GM21360 (cell line): ENCODE measurements around the gene EIF5AL1.
"Not testable (repeated sequence)": the region's sequence is repeated elsewhere in the genome, so short reads cannot be mapped to it uniquely, and the experiment has no call there.

Source experiments
- ATAC-seq: cut with Tn5 transposase; IDR thresholded peaks from one replicate; pipeline ENCODE4 v1.9.1; 2021; ENCODE audit warnings: mild to moderate bottlenecking, moderate library complexity; ENCODE audit not compliant: unreplicated experiment

Gene EIF5AL1

DNA sequence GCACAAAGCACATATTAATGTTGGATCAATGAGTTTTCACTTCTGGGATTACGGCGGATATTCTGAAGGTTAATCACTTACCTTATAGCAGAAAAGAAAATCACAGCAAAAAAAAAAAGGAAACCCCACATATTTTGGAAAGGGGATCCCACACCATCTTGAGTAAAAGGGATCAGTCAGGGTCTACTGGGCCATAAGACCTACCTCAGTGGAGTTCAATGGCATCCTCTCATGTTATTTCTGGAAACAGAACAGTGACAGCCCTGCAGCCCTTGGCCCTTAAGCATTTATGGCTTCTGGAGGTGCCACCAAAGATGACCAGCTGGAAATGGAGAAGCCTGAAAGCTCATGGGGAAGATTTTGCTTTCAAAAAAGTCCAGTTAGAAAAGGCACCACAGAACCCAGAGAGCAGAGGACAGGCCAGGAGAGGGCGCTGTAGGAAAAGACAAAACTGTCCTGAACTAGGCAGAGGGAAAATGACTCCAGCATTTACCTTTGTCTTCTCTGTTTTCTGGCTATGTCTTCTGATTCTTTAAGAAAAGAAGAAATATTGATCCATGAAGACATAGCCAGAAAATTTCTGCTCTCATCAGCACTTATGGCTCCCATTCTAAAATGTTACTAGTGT, 2.9 kb upstream of the EIF5AL1 start:
- ATAC-seq = peak; percentile 62

DNA sequence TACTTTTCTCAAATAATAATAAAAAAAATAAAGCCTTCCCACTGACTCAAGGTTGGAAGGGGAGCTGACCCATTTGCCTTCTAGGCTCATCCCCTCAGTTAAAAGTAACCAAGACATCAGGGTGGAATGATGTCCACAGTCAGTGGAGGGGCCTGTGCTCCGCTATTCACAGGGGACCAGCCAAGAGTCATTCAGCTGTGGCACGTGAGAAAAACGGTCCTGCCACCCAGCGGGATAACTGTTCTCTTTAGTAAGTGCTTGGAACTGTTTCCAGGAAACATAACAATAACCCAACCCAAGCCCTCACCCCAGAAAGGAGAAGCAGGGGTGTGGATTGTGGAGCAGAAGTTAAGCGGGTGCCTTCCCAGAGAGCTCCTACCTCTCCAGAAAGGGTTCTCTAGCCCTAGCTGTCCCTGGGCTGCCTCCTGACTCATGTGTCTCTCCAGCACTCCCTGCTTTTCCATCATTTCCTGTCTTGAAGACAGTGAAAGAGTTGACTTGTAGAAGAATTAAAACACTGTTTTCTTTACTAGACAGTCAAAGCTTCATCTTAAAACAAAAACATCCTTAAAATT, 2.3 kb upstream of the EIF5AL1 start:
- not testable (repeated sequence) for ATAC-seq

DNA sequence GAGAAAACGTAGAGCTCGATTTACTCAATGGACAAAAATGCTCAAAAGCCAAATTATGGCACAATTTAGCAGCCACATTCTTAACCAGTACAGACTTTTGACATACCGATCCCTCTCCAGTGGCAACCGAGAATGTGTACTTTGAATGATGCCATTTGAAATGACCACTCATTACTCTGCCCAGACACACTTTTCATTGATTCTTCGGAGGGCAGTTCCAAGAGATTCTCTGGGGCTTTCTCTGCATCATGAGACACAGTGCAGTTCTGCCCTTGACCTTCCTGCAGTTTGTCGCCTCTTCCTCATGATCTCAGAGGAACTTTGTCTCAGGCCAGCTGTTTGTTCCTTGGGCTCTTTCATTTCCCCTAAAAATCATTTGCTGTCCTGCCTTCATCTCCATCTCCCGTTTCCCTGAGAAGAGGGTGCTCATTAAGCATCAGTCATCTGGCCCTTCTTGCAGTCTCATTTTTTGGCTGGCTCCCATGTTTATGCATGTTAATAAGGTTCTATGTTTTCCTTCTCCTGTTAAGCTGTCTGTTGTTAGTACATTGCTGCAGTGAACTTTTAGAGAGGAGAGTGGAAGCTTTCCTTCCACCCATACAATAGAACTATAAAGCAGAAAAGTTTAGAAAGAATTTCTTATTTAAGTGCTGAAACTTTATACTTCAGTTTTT, 4.3 kb downstream of the EIF5AL1 start:
- not testable (repeated sequence) for ATAC-seq

DNA sequence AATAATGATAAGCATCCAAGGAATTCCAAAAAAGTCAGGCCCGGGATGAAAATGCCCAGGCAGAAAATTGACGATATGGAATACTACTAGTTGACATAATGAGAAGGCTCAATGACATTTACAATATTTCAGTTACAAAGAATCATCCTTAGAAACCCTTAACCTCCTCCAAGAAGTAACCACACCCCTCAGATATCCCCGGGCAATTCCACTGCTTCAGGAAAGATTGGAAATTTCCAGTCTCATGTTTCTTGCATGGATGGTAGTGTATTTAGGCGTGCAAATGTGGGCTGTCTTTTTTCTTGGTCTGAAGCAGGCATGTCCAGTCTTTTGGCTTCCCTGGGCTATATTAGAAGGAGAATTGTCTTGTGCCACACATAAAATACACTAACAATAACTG, 5.2 kb downstream of the EIF5AL1 start:
- not testable (repeated sequence) for ATAC-seq

DNA sequence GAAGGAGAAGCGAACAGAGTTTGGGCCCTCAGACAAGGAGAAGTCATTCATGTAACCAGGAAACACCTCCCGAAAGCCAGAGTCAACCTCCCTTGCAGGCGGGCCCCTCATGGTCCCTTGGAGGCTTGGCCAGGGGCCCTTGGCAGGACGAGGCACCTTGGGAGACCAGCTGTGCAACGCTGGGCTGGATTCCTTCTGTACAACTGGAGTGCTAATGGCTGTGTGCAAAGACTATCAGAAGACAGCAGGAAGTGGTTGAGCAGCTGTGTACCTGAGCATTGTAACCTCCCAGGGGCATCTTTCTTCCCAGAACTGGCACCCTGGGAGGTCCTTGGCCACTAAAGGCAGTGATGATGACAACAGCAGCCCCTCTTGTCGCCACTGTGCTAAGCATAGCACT, 9.4 kb downstream of the EIF5AL1 start:
- ATAC-seq = not testable (repeated sequence)

DNA sequence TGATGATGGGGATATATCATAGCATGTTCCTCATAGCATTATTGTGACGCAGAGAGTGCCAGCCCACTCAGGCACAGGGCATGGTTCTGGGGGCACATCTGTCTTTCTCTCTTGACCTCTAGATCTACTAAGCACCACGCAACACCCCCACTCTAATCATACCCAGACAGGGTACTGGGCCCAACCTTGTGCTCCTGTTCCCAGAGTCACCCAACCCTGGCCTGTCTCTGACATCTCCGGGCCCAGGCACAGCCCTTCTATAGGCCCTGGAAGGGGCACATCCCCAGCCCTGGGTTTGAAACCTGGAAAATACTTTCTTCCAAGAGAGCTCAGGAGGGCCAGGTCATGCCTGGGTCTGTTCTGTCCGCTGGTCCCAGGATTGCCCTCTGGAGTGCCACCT, 10.1 kb downstream of the EIF5AL1 start:
- not testable (repeated sequence) for ATAC-seq

DNA sequence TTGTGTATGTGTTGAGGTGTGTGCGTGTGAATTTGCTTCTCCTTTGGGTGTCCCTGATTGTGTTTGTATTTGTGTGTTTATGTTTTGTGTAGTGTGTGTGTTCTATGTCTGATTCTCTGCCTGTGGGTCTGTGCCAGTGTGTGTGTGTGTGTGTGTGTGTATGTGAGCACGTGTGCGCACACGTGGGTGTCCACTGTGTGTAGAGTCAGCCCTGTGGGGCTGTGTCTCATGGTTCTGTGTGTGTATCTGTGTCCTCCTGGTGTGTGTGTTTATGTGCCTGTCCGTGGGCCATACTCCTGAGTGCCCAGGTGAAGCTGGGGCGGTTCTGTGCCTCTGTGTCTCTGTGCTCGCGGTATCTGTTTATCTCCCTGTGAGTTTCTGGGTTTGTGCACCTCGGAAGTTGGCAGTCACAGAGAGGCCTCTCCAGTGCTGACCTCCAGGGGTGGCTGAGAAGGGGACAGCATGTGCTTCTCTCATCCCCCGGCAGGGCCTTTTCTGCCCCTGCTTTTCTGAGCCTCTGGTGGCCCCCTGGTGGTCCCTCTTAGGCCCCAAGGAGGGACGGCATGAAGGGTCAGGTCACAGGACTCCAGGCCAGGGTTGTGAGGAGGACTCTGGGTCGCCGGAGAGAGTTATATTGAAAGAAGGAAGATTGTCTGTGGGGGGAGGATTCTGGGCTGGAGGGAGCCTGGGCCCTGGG, 11.0 kb downstream of the EIF5AL1 start:
- not testable (repeated sequence) for ATAC-seq

DNA sequence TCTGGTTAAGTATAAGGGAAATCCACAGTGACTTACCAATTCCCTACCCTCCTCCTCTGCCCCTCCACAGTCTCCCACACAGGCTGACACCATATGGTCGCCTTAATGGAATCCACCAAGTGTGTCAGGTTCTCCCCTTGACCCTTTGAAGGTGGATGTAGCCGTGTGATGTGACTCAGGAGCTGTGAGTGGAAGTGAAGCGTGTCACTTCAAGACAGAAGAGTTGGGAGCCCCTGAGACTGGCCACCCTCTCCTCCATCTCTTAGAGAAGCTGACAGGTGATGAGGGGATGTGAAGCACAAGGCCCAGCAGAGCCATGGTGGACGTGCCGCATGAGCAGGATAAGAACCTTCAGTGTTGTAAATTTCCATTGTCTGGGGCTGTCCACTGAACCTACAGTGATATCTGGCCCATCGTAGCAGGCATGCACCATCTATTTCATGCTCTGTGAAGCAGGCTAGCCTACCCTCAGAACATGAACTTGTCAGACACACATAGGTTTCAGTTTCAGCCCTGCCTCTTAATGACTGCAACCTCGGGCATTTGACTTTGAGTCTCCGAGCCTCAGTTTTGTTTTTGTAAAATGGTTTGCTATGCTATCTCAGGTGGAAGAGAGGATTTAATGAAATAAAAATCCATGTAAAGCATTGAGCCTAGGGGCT, 12.8 kb downstream of the EIF5AL1 start:
- peak; percentile 88 for ATAC-seq

DNA sequence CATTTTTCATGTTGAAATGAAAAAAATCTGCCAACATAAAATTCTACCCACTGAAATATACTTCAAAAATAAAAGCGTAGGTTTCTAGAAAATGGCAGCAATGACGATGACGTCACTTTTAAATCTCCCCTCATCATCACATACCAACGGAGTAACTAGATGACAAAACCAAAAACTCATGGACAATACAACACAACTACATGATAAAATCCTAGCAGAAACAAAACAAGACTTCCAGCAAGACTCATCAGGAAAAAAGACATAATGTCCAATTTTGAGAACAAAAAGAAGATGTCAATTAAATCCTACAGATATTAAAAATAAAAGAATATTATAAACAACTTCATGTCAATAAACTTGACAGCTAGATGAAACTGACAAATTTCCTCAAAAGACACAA, 15.9 kb downstream of the EIF5AL1 start:
- not testable (repeated sequence) for ATAC-seq

DNA sequence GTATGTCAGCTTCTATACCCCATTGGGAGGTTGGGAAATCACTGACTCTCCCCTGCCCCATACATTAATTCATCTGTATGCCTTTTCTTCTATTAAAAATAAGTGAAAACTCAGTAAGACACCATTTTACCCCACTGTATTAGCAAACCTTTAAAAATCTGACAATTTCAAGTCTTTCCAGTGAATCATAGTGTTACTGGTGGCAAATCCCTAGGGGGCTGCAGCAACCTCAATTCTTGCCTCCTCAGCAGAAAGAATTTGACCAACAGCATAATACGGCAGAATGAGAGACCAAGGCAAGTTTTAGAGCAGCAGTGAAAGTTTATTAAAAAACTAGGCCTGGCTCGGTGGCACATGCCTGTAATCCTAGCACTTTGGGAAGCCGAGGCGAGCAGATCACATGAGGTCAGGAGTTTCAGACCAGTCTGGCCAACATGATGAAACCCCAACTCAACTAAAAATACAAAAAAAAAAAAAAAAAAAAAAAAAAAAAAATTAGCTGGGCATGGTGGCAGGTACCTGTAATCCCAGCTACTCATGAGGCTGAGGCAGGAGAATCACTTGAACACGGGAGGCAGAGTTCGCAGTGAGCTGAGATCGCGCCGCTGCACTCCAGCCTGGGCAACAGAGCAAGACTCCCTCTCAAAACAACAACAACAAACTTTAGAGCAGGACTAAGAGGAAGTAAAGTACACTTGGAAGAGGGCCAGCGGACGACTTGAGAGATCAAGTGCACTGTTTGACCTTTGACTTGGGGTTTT, 21.0 kb downstream of the EIF5AL1 start:
- not testable (repeated sequence) for ATAC-seq

DNA sequence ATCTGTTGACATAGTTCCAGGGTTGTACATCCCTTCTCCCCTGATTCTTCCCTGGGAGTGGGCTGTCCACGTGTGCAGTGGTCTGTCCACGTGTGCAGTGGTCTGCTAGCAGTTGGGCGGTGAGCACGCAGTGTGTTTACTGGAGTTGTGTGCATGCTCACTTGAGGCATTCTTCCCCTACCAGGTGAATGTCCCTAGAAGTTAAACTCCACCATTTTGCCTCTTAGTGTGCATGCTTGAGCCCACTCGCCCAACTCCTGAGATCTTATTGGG, 21.5 kb downstream of the EIF5AL1 start:
- not testable (repeated sequence) for ATAC-seq

DNA sequence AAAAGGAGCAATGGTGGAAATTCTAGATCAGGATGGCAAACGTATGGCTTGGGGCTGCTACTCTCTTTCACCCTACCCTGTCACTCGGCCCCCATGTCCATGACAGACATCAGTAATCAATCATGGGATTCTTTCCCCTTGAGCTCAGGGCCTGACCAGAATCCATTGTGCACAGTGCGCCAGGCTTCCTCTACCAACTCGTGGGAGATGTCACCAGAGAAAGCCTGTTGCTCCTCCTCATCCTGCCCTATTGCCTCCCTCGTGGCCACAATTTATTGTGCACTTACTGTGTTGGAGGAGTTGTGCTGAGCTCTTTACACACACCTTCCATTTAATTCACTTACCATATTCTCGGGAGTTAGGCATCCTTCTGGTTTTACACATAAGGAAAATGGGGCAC, 26.0 kb downstream of the EIF5AL1 start:
- ATAC-seq = not testable (repeated sequence)

DNA sequence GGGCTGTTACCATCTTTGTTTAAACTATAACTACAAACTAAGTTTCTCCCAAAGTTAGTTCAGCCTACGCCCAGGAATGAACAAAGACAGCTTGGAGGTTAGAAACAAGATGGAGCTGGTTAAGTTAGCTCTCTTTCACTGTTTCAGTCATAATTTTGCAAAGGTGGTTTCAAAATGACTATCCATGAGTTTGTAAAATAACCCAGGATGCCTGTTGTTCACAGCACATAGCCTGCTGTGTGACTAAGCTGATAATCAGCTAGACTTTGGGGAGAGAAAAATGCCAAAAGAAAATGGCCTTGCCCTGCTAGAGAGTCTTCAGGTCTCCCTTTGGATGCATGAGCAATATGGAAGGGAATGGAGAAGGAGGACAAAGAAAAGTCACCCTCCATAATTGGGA, 28.6 kb downstream of the EIF5AL1 start:
- peak; percentile 89 for ATAC-seq

DNA sequence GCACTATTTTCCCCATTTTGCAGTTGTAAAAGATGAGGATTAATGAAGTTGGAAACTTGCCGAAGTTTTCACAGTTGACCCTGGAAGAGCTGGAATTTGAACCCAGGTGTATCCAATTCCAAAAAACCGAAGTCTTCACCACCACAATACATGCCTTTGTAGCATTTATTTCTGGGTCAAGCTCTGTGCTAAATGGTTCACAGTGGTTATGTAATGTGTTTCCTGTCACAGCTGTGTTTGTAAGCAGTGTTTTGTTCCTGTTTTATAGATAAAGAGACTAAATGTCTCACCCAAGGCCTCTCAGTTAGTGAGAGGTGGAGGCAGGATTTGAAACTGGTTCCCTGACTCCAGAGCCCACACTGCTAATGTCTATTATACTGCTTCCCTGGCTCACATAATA, 30.3 kb downstream of the EIF5AL1 start:
- ATAC-seq = no peak

DNA sequence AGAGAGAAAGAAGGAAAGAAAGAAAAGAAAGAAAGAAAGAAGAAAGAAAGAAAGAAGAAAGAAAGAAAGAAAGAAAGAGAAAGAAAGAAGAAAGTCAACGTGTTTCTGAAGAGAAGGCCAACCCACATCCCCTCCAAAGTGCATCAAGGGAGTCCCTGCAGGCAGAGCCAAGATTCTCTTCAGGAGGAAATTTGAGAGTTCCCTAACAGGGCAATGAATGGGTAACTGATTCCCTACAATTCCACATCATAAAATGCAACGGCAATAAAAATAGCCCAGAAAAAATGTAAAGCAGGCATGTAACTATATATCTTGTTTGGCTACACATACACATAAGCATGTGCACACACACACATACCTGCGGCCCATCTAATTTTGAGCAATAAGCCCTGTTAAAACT, 32.1 kb downstream of the EIF5AL1 start:
- not testable (repeated sequence) for ATAC-seq

DNA sequence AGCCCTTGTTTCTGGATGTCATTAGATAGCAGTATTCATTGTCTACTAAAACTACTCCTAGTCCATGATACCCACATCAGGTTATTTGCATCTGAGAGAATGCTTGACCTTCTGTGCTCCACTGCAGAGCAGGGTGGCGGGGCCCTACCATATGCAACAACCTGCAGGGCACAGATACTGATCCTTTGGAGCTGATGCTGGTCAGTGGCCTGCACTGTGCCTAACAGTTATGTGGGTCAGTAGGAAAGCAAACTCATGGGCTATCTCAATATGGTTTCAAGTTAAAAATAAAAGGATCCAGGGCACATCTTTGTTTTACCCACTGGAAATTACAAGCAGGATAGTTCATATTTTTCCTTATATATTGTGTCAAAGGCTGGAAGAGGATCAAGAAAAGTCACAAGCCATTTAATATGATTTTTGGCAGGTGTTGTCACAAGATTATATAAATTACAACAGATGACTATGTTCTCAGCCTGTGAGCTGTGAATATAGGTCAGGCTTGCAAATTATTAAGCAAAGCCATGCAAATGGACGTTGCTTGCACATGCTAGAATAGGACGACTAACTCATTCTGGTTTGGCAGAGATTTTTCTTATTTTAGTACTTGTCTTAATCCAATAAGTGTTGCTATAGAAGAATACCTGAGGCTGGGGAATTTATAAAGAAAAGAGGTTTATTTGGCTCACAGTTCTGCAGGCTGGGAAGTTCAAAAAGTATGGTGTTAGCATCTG, 32.8 kb downstream of the EIF5AL1 start:
- not testable (repeated sequence) for ATAC-seq

DNA sequence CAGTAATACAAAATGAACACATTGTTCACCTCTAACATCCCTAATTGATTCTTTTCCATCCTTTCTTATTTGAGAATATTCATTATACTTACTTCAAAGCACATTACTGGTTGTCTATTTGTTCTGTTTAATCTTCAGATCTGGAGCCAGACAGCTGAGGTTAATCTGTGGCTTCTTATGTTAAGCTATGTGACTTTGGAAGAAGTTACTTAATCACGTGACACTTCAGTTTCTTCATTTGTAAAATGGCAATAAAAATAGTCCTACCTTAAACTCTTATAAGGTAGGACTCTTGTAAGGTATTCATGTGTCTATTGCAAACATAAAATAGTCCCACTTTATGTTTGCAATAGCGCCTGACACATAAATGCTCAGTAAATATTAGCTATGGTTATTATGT, 34.8 kb downstream of the EIF5AL1 start:
- not testable (repeated sequence) for ATAC-seq

DNA sequence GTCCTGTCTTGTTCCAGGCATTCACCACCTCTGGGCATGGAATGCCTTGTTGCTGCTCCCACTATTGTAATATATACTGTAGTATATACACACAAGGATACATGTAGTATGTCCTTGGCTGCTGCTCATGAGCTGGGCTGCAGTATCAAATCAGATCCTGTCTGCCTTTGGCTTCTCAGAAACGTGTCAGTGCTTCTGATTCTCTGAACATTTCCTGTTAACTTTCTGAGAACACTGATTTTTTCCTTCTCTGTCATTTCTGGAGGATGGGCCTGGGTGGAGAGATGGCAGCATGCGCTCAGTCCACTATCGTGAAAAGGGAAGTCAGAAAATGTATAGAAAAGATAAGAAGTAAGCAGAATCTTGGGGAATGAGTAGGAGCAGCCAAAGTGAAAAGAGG, 35.6 kb downstream of the EIF5AL1 start:
- no peak for ATAC-seq

DNA sequence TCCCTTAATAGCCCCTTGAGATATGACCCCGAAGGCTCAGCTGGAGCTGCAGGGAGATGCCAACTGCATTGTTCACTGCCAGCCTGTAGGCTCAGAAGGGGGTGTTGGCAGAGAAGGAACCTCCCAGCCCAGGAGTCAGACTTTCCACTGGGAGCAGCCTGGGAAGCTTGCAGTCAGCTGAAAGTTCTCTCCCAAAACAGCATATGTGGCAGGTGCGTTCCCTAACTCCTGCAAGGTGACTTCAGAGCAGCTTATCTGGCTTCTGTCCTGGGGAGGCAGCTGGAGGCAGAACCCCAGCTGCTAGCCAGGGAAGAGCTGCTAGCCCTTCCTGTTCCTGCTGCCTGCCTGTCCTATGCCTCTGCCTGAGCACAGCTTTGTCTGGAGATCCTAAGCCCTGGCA, 39.8 kb downstream of the EIF5AL1 start:
- ATAC-seq = no peak
